GM19324 (cell line): ENCODE results near the gene ITPRID1.

ENCODE experiments used
- ATAC-seq: cut with Tn5 transposase; IDR thresholded peaks from one replicate; pipeline ENCODE4 v1.9.1; 2021; ENCODE audit warnings: mild to moderate bottlenecking, moderate library complexity; ENCODE audit not compliant: unreplicated experiment, low FRiP score

Gene ITPRID1

GRCh38 chr7:31603046-31603445, 89.2 kb downstream of the ITPRID1 start:
- ATAC-seq = no peak

GRCh38 chr7:31613604-31614003, 99.7 kb downstream of the ITPRID1 start:
- ATAC-seq = no peak

- ATAC-seq = no peak
These were observed 119.6 kb downstream of the ITPRID1 start for GRCh38 chr7:31633467-31633866.

DNA sequence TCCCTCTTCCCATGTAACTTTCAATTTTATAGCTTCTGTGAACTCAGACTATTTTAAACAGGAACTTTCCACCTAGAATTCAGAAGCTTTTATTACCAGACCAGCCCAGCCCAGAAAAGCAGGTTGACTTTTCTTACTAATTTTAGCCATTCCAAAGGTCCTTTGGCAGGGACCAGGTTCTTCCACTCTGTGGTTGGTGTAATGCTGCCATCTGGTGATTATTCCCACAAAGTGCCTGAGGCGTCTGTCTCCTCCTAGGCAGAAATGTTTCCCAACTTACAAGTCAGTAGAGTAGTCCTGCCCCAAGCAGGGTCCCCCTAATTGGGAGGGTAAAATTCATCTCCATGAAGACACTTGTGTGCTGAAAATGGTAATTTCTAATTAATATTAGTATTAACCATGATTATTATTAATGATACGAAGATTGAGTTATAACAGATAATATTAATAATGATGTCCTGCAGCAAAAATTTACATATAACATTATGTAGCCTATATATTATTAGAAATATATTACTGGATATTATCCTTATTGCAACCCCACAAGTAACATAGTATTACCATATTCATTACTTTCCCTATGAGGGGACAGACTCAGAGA, 120.1 kb downstream of the ITPRID1 start:
- ATAC-seq = no peak

- ATAC-seq = no peak
These were observed 126.5 kb downstream of the ITPRID1 start for GRCh38 chr7:31640381-31640780.

GRCh38 chr7:31642681-31643115, 128.8 kb downstream of the ITPRID1 start:
- no peak for ATAC-seq

DNA sequence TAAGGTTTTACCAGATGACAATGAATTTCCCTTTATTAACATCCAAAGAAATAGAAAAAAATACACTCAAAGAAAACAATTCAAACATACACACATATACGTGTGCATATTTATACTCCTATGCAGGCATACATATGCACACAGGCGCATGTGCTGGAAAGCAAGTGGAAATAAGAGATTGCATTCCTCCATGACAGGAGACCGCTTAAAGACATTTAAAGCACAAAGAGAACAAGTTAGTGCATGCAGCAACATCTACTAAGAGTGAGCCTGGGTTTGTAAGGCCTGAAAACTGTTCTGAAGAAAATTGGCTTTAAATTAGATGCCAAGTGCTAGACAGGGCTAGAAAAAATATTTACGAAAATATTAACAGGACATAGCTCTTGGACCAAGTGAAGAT, 133.1 kb downstream of the ITPRID1 start:
- ATAC-seq = no peak

DNA sequence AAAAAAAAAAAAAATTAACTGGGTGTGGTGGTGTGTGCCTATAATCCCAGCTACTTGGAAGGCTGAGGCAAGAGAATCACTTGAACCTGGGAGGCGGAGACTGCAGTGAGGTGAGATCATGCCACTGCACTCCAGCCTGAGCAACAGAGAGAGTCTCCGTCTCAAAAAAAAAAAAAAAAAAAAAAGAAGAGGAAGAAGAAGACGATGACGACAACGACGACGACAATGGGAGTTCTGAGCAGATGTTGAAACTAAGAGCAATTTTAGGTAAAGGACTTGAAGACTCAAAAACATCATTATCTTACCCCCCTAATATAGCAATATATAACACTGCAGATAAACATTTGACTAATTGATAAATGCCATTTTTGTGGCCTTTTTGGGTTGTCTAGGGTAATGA, 133.6 kb downstream of the ITPRID1 start:
- no peak for ATAC-seq

GRCh38 chr7:31648288-31648687, 134.4 kb downstream of the ITPRID1 start:
- ATAC-seq = no peak

DNA sequence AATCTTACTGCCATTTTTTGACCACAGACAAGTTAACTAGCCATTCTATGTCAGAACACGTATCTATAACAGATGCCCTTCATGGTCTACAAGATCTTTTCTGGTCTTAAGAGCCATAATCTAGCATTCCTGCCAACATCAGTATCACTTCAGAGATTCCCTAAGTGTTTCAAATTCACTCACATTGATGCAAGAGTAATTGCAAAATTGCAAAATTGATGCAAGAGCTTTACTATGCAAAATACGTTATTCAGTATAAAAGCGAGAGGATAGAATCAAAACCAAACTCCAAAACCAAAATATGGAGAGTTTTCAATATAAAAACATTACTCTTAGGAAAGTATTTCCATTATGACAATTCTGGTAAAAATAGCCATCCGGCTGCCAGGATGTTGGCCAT, 135.0 kb downstream of the ITPRID1 start:
- ATAC-seq = no peak

- ATAC-seq = no peak
These were observed 137.6 kb downstream of the ITPRID1 start for GRCh38 chr7:31651234-31652062.

- ATAC-seq = no peak
These were observed 138.1 kb downstream of the ITPRID1 start for GRCh38 chr7:31652063-31652326.

- no peak for ATAC-seq
These were observed 149.2 kb downstream of the ITPRID1 start for GRCh38 chr7:31663072-31663471.

DNA sequence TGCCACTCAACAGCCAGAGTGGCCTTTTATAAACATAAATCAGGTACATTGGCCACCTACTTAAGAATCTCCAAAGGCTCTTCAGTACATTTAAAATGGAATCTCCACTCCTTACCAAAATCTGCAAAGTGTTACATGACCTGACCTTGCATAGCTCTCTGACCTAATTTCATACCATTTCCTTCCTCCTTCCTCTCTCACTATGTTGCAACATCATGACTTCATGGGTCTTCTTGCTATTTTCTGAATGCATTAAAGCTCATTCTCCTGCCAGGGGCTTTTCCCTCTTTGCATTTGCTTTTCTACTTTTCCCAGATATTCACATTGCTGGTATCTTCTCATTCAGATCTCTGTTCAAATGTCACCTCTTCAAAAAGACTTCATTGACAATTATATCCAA, 151.0 kb downstream of the ITPRID1 start:
- ATAC-seq = no peak

DNA sequence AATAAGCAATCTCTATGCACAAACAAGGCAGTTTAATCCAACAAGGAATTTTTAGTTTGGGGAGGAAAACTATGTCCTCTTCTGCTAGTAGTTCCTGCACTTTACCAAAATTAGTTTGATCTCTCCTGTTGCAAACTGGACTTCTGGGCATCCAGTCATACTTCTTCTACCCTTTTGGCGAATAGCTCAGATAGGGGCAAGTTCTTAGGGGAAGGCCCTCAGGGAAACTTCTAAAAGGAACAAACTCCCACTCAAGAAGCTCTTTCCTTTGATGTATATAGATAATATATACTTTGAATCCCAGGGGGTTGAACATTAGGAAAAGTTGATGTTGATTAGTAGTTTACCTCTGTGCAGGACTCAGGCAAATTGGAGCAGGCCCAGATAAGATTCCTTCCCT, 151.7 kb downstream of the ITPRID1 start:
- no peak for ATAC-seq

- ATAC-seq = no peak
These were observed 155.6 kb downstream of the ITPRID1 start for GRCh38 chr7:31669461-31669860.

DNA sequence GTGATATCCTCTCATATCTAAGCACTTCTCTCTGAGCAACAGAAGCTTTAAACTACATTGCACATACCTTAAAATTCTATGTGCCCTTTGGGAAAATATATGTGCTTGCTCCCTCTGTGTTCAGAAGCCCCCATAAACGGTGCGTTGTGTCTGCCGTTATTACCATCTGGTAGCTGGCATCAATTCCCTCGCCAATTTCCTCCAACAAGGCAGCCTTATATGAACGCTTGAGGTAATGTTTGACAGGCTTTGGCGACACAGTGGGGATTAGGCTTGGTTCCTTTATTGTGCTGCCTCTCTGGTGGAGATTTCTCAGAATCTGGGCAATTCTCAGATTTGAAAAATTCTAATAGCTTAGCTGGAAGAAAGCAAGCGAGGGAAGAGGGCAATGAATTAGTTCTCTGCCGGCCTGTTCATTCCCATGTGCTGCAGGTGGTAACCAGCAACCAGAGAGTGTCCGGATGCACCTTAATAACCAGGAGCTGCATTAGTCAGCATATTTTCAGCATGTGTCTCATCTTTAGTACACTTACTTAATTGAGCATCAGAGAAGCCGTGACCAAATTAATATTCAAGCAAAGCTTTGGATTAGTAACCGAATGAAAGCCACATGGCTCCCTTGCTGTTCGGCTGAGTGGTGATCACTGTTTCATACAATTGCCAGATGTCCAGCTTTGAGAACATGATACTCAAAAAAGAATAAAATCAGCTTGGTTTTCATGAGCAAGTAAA, 165.8 kb downstream of the ITPRID1 start:
- ATAC-seq = no peak

DNA sequence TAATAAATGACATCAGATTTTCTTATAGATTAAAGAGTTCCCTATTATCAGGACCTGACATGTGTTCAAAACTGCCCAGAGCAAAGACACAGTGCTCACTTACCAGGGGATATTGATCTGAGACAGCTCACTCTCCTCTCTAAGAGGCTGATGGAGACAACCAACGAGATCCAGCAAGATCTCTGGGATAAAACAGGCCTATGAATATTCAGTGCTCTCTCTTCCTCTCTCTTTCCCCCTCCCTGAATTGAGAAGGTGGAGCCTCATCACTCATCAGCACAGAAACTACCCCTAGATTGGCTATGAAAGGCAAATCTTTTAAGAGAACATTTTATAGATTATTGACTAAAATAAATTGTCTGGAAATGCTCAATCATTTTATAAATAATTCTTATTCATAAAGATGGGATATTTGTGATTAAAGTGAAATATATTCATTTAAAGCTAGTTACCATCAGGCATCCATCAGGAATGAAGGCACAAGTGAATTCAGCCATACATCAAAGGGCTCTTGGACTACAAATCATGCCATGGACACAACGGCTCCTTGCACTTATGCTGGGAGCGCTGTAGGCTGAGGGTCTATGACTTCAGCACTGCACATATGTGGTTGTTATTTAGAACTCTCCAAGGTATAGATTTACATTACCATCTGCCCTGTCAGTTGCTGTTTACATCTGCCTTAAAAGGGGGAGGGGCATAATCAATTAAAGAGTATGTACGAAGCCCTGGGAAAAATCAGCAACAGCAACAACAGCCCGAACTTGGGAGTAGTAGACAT, 169.7 kb downstream of the ITPRID1 start:
- ATAC-seq = no peak

- no peak for ATAC-seq
These were observed 173.3 kb downstream of the ITPRID1 start, which contains the start of gene PPP1R17 for GRCh38 chr7:31687024-31687748. Gene PPP1R17, plus strand, starts transcription at chr7:31687215. Its CDS starts 5,227 bp downstream, at chr7:31692442.

GRCh38 chr7:31688372-31688771, 174.5 kb downstream of the ITPRID1 start:
- ATAC-seq = peak; percentile 93
